Neural progenitor cell (in vitro differentiated cells): ENCODE results near the gene MCM5. TPM values are rescaled to one million over a fixed set of nuclear protein-coding genes. Genes with fewer than 3 reads are reported as not detected.

Experiments
- DNase-seq: peaks from one replicate; pipeline ENCODE4 v3.0.0-alpha.2; 2016; ENCODE audit warnings: low spot score
- H2AFZ ChIP-seq: fragments of 200-600 bp; sonication (generic); replicated peaks from 2 replicates; pipeline ENCODE4 v1.6.1; 2016; ENCODE audit warnings: antibody characterized with exemption
- H3F3A ChIP-seq: fragments of 200-600 bp; sonication (generic); 2 replicates; pipeline ENCODE4 v1.6.1; 2016; ENCODE audit warnings: antibody characterized with exemption, low read depth
- H3K27ac ChIP-seq: fragments of 200-600 bp; sonication (generic); 2 replicates; pipeline ENCODE4 v1.5.1; 2016; ENCODE audit warnings: mild to moderate bottlenecking
- H3K27me3 ChIP-seq: fragments of 200-600 bp; sonication (generic); 2 replicates; pipeline ENCODE4 v1.6.1; 2016; ENCODE audit warnings: mild to moderate bottlenecking, moderate library complexity
- H3K36me3 ChIP-seq: fragments of 200-600 bp; sonication (generic); 2 replicates; pipeline ENCODE4 v1.5.1; 2016
- H3K4me1 ChIP-seq: fragments of 200-600 bp; sonication (generic); 2 replicates; pipeline ENCODE4 v1.6.1; 2016; ENCODE audit warnings: mixed run types
- H3K4me2 ChIP-seq: fragments of 200-600 bp; sonication (generic); 2 replicates; pipeline ENCODE4 v1.6.1; 2016
- H3K4me3 ChIP-seq: fragments of 200-600 bp; sonication (generic); 2 replicates; pipeline ENCODE4 v1.5.1; 2016
- H3K79me2 ChIP-seq: fragments of 200-600 bp; sonication (generic); 2 replicates; pipeline ENCODE4 v1.6.1; 2016; ENCODE audit warnings: low read depth
- H3K9ac ChIP-seq: fragments of 200-600 bp; sonication (generic); 2 replicates; pipeline ENCODE4 v1.6.1; 2016
- H3K9me3 ChIP-seq: fragments of 200-600 bp; sonication (generic); 2 replicates; pipeline ENCODE4 v1.5.1; 2016; ENCODE audit warnings: low read depth
- H4K20me1 ChIP-seq: fragments of 200-600 bp; sonication (generic); 2 replicates; pipeline ENCODE4 v1.6.1; 2016; ENCODE audit warnings: low read depth
- H3K27ac Mint-ChIP-seq: 3 replicates; pipeline ENCODE4 v1.8.0; 2021; ENCODE audit warnings: mixed read lengths
- H3K27me3 Mint-ChIP-seq: 2 replicates; pipeline ENCODE4 v1.8.0; 2022; ENCODE audit warnings: low read depth, mild to moderate bottlenecking, inconsistent platforms, moderate library complexity, mixed read lengths; ENCODE audit not compliant: insufficient read depth
- H3K36me3 Mint-ChIP-seq: 3 replicates; pipeline ENCODE4 v1.8.0; 2021; ENCODE audit warnings: mixed read lengths
- H3K4me1 Mint-ChIP-seq: 3 replicates; pipeline ENCODE4 v1.8.0; 2021; ENCODE audit warnings: mixed read lengths
- H3K4me3 Mint-ChIP-seq: 3 replicates; pipeline ENCODE4 v1.8.0; 2021; ENCODE audit warnings: mild to moderate bottlenecking, moderate library complexity, mixed read lengths
- H3K9me3 Mint-ChIP-seq: 3 replicates; pipeline ENCODE4 v1.8.0; 2020; ENCODE audit warnings: mixed read lengths
- EZH2 ChIP-seq: fragments of 200-600 bp; sonication (generic); IDR thresholded peaks from 2 replicates; pipeline ENCODE4 v1.6.1; 2017; ENCODE audit warnings: antibody characterized with exemption, mild to moderate bottlenecking, moderate library complexity
- EZH2phosphoT487 ChIP-seq: fragments of 200-600 bp; sonication (generic); IDR thresholded peaks from 2 replicates; pipeline ENCODE4 v1.6.1; 2017; ENCODE audit warnings: antibody characterized with exemption
- total RNA-seq: library from RNA; depleted of rRNA; stranded (reverse); fragments of >200 nt; gene quantifications from 2 replicates; pipeline ENCODE4 v1.2.3, GENCODE V29; 2015; ENCODE audit warnings: low replicate concordance
- TF ChIP-seq, protein P1 (sequence below): fragments of 200-600 bp; sonication (generic); IDR thresholded peaks from 2 replicates; pipeline ENCODE4 v1.5.1; 2017; ENCODE audit warnings: antibody characterized with exemption, mild to moderate bottlenecking

MCM5 gene
- total RNA-seq, 1 donor from 2014 or later: 131 TPM

DNA sequence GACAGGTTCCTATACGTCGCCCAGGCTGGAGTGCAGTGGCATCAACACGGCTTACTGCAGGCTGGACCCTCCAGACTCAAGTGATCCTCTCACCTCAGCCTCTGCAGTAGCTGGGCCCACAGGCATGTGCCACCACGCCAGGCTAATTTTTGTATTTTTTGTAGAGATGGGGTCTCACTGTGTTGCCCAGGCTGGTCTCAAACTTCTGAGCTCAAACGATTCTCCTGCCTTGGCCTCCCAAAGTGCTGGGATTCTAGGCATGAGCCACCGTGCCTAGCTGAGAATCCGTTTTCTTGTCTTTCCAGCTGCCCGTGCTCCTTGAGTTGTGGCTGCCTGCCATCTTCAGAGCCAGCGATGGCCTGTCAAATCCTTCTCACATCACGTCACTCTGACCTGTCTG, 56.8 kb downstream of the MCM5 start:
- H3K9me3 Mint-ChIP-seq: no peaks in the 10 kb centered on the region

DNA sequence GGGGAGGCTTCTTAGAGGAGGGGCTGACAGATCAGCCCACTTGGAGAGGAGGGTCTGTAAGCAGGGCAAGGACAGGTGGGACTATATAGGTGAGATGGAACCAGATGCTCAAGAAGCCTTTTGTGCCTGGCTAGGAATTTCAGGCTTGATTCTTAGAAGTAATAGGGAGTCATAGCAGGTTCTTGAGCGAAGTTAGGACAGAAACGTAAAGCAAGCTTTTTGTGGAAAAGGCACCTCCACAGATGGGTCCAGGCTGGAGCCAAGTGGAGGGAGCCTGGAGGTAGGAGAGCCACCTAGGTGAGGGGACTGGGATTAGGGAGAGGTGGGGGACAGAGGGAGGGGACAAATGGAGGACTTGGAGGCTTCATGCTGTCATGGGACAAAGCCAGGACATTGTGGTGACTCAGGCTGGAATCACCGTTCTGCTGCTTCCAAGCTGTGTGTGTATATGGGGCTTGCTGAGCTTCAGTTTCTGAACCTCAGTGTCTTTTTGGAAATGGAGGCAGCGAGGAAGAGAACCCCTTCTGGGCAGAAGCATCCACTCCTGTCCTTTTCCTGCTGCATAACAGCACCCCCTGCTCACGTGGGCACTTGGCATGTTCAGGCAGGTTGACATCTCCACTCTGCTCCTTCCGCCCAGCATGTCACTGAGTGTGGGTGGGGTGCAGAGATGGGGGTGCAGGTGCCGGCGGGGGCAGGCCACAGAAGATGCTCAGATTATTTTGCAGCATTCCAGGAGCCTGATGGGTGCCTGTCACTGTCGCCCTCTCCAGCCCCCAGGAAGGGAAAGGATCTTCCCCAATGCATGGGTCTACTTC, 58.0 kb downstream of the MCM5 start:
- no peaks in the 10 kb centered on the region for H3K36me3 ChIP-seq
- Mint-ChIP-seq H3K27ac (peak overlapping the region; percentile 70), H3K36me3 (no peaks in the 10 kb centered on the region), H3K27me3 (peaks cover 6% of the 10 kb centered on the region), H3K9me3 (no peaks in the 10 kb centered on the region), H3K4me1 (peaks cover 24% of the 10 kb centered on the region), H3K4me3 (no peak overlapping the region)
- H3K27ac ChIP-seq: peak overlapping the region; percentile 37
- peaks cover 21% of the 10 kb centered on the region for H3F3A ChIP-seq
- no peak for DNase-seq
- H3K9ac ChIP-seq: no peak overlapping the region
- TF ChIP-seq EZH2phosphoT487: no peak
- no peak for TF ChIP-seq EZH2
- TF ChIP-seq, protein P1, sequence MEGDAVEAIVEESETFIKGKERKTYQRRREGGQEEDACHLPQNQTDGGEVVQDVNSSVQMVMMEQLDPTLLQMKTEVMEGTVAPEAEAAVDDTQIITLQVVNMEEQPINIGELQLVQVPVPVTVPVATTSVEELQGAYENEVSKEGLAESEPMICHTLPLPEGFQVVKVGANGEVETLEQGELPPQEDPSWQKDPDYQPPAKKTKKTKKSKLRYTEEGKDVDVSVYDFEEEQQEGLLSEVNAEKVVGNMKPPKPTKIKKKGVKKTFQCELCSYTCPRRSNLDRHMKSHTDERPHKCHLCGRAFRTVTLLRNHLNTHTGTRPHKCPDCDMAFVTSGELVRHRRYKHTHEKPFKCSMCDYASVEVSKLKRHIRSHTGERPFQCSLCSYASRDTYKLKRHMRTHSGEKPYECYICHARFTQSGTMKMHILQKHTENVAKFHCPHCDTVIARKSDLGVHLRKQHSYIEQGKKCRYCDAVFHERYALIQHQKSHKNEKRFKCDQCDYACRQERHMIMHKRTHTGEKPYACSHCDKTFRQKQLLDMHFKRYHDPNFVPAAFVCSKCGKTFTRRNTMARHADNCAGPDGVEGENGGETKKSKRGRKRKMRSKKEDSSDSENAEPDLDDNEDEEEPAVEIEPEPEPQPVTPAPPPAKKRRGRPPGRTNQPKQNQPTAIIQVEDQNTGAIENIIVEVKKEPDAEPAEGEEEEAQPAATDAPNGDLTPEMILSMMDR: no peak
- peaks cover 21% of the 10 kb centered on the region for H3K4me1 ChIP-seq
- H4K20me1 ChIP-seq: no peaks in the 10 kb centered on the region
- no peak overlapping the region for H3K4me3 ChIP-seq
- no peaks in the 10 kb centered on the region for H3K9me3 ChIP-seq
- no peaks in the 10 kb centered on the region for H3K27me3 ChIP-seq
- H3K79me2 ChIP-seq: no peaks in the 10 kb centered on the region
- H2AFZ ChIP-seq: no peak overlapping the region
- peak overlapping the region; percentile 55 for H3K4me2 ChIP-seq

More for the DNA sequence above, 56.8 kb downstream of the MCM5 start:
- no peak overlapping the region for H3K4me3 Mint-ChIP-seq
- H4K20me1 ChIP-seq: no peaks in the 10 kb centered on the region
- no peaks in the 10 kb centered on the region for H3K9me3 ChIP-seq
- no peaks in the 10 kb centered on the region for H3K36me3 Mint-ChIP-seq
- peaks cover 30% of the 10 kb centered on the region for H3K4me1 Mint-ChIP-seq
- no peaks in the 10 kb centered on the region for H3K79me2 ChIP-seq
- TF ChIP-seq, protein P1: no peak
- no peak overlapping the region for H3K9ac ChIP-seq
- no peak overlapping the region for H3K4me3 ChIP-seq
- H3K4me1 ChIP-seq: peaks cover 21% of the 10 kb centered on the region
- H3K27me3 Mint-ChIP-seq: peaks cover 8% of the 10 kb centered on the region
- peaks cover 21% of the 10 kb centered on the region for H3F3A ChIP-seq
- H3K27me3 ChIP-seq: no peaks in the 10 kb centered on the region
- H3K36me3 ChIP-seq: no peaks in the 10 kb centered on the region
- H3K27ac ChIP-seq: no peak overlapping the region
- no peak overlapping the region for H2AFZ ChIP-seq
- H3K4me2 ChIP-seq: no peak overlapping the region
- no peak overlapping the region for H3K27ac Mint-ChIP-seq
- no peak for DNase-seq

DNA sequence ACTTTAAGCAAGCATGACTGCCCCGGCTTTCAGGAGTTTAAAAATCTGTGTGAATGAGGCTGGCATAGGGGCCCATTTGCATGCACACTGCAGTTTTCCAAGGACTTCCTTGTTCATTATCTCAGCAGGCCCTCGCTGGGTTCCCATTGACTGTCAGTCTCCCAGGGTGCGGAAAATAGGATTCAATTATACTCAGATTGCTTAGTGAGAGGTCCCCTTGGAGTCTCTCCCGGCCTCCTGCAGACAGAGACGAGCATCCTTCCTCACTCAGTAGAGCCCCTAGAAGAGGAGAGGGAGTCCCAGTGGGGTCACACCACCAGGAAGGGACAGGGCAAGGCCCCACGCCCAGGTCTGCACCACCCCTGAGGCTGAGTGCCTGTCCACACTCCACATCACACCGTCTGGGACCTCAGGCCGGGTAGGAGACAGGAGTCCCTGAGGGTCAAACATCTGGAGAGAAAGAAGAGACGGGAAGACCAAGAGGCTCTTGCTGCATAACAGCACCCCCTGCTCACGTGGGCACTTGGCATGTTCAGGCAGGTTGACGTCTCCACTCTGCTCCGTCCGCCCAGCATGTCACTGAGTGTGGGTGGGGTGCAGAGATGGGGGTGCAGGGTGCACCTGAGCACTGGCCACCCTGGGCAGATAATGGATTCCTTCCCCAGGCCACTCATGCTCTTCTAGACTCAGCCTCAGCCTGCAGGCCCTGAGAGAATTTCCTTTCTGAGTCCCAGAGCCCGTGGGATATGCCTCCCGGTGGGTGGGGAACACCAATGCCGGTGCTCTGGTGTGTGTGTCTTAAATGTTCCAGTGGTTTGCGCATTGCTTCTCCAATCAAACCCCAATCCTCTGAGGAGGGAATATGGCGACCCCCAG, 58.8 kb downstream of the MCM5 start:
- Histone ChIP-seq H3K27ac (peak overlapping the region; percentile 37), H3K9ac (no peak overlapping the region), H3K79me2 (no peaks in the 10 kb centered on the region), H3K4me1 (peaks cover 21% of the 10 kb centered on the region), H3K27me3 (no peaks in the 10 kb centered on the region), H4K20me1 (no peaks in the 10 kb centered on the region), H3K36me3 (no peaks in the 10 kb centered on the region), H3F3A (peaks cover 21% of the 10 kb centered on the region), H3K4me2 (peak overlapping the region; percentile 55), H2AFZ (no peak overlapping the region), H3K4me3 (no peak overlapping the region), H3K9me3 (no peaks in the 10 kb centered on the region)
- Mint-ChIP-seq H3K27me3 (peaks cover 9% of the 10 kb centered on the region), H3K27ac (peak overlapping the region; percentile 70), H3K9me3 (no peaks in the 10 kb centered on the region), H3K4me1 (peaks cover 24% of the 10 kb centered on the region), H3K36me3 (peaks cover 3% of the 10 kb centered on the region), H3K4me3 (no peak overlapping the region)
- peak; percentile 42 for DNase-seq
- no peak for TF ChIP-seq EZH2phosphoT487
- TF ChIP-seq EZH2: no peak
- TF ChIP-seq, protein P1: no peak
